Cardiac muscle cell (in vitro differentiated cells and primary cell): Measurements from ENCODE around the gene WDR76. TPM values are rescaled to one million over a fixed set of nuclear protein-coding genes. Genes with fewer than 3 reads are reported as not detected.
"Not testable (repeated sequence)": the region's sequence is repeated elsewhere in the genome, so short reads cannot be mapped to it uniquely, and the experiment has no call there.

ENCODE experiments used
- DNase-seq, 2 donors: peaks; one replicate each; pipeline versions ENCODE4 v3.0.0 to v3.0.0-alpha.2; 2010 to 2017; ENCODE audit warnings: low read depth in 1 of 2, low spot score in 1 of 2
- H3K27ac ChIP-seq: fragments of 200-600 bp; sonication (generic); 2 replicates; pipeline ENCODE4 v1.5.1; 2016
- H3K27me3 ChIP-seq: fragments of 200-600 bp; sonication (generic); 2 replicates; pipeline ENCODE4 v1.6.0; 2016; ENCODE audit warnings: control low read depth
- H3K36me3 ChIP-seq: fragments of 200-600 bp; sonication (generic); 2 replicates; pipeline ENCODE4 v1.5.1; 2016; ENCODE audit warnings: control low read depth
- H3K4me1 ChIP-seq: fragments of 200-600 bp; sonication (generic); 2 replicates; pipeline ENCODE4 v1.8.1; 2017; ENCODE audit warnings: low read depth, mild to moderate bottlenecking, mixed run types
- H3K4me3 ChIP-seq: fragments of 200-600 bp; sonication (generic); 2 replicates; pipeline ENCODE4 v1.5.1; 2016; ENCODE audit warnings: mild to moderate bottlenecking
- H3K9me3 ChIP-seq: fragments of 200-600 bp; sonication (generic); 2 replicates; pipeline ENCODE4 v1.5.1; 2017; ENCODE audit warnings: low read depth, mild to moderate bottlenecking, control low read depth
- polyA plus RNA-seq: library from polyadenylated mRNA; unstranded; fragments of >200 nt; fragmentation: Nextera tagmentation; extraction: Ambion mirVana; gene quantifications from 2 replicates; pipeline ENCODE4 v1.2.1, GENCODE V29; 2016
- total RNA-seq: library from RNA; depleted of rRNA; stranded (reverse); fragments of >200 nt; gene quantifications from 2 replicates; pipeline ENCODE4 v1.2.3, GENCODE V29; 2016
- TF ChIP-seq, protein P1 (sequence below): IDR thresholded peaks from 2 replicates; pipeline ENCODE4 v1.5.1; 2012; ENCODE audit warnings: low read depth, mild to moderate bottlenecking, low read length

WDR76 gene
- total and polyA plus RNA-seq, 2 experiments from 2014 or later = 4.0 to 8.2 TPM

DNA sequence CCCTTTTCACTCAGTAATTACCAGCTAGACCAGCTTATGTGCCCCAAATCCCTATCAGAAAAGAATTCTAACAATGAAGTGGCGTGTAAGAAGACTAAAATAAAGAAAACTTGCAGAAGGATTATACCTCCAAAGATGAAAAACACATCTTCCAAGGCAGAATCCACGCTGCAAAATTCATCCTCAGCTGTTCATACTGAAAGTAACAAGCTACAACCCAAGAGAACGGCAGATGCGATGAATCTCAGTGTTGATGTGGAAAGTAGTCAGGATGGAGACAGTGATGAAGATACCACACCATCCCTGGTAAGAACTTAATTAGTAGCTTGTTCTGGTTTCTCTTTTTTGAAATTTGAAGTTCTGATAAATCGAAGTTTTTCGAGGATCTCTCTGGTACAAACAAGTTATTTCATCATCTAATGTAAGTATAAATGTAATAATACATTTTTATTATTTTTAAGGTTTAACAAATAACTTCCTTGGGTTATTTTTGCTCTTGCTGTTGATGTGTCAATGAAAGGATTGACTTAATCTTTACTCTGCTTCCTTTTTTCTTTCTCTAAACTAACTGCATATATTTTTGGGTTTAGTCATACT lies 1.4 kb downstream of the WDR76 start:
- Histone ChIP-seq H3K27me3 (no peaks in the 10 kb centered on the region), H3K36me3 (no peaks in the 10 kb centered on the region), H3K4me1 (no peaks in the 10 kb centered on the region), H3K4me3 (no peak overlapping the region), H3K9me3 (no peaks in the 10 kb centered on the region), H3K27ac (no peak overlapping the region)
- TF ChIP-seq, protein P1, sequence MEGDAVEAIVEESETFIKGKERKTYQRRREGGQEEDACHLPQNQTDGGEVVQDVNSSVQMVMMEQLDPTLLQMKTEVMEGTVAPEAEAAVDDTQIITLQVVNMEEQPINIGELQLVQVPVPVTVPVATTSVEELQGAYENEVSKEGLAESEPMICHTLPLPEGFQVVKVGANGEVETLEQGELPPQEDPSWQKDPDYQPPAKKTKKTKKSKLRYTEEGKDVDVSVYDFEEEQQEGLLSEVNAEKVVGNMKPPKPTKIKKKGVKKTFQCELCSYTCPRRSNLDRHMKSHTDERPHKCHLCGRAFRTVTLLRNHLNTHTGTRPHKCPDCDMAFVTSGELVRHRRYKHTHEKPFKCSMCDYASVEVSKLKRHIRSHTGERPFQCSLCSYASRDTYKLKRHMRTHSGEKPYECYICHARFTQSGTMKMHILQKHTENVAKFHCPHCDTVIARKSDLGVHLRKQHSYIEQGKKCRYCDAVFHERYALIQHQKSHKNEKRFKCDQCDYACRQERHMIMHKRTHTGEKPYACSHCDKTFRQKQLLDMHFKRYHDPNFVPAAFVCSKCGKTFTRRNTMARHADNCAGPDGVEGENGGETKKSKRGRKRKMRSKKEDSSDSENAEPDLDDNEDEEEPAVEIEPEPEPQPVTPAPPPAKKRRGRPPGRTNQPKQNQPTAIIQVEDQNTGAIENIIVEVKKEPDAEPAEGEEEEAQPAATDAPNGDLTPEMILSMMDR = no peak
- DNase-seq = peak in 1 of 2 donors; percentile 17

DNA sequence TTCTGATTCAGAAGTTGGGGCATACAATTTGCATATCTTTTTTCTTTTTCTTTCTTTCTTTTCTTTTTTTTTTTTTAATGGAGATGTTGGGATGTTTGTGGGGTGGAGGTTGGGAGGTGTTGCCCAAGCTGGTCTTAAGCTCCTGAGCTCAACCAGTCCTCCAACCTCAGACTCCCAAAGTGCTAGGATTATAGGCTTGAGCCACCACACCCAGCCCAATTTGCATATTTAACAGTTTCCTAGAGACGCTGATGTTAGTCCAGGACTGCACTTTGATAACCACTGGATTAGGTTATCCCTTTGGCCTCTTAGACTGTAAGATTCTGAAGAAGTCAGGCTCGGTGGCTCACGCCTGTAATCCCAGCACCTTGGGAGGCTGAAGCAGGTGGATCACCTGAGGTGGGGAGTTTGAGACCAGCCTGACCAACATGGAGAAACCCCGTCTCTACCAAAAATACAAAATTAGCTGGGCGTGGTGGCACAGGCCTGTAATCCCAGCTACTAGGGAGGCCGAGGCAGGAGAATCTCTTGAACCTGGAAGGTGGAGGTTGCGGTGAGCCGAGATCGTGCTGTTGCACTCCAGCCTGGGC lies 3.2 kb downstream of the WDR76 start:
- not testable (repeated sequence) for H3K36me3 ChIP-seq, H3K9me3 ChIP-seq, H3K27ac ChIP-seq, H3K27me3 ChIP-seq, H3K4me3 ChIP-seq, H3K4me1 ChIP-seq, DNase-seq

DNA sequence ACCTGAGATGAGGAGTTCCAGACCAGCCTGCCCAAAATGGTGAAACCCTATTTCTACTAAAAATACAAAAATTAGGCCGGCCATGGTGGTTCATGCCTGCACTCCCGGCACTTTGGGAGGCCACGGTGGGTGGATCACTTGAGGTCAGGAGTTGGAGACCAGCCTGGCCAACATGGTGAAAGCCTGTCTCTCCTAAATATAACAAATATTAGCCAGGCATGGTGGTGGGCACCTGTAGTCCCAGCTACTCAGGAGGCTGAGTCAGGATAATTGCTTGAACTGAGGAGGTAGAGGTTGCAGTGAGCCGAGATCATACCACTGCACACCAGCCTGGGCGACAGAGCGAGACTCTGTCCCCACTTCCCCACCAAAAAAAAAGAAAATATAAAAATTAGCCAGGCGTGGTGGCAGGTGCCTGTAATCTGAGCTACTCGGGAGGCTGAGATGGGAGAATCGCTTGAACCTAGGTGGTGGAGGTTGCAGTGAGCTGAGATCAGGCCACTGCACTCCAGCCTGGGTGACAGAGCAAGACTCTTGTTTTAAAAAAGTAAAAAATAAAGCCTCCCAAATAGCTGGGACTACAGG lies 4.0 kb downstream of the WDR76 start:
- not testable (repeated sequence) for H3K4me1 ChIP-seq, H3K27ac ChIP-seq, H3K36me3 ChIP-seq, H3K4me3 ChIP-seq, DNase-seq, H3K27me3 ChIP-seq, H3K9me3 ChIP-seq

DNA sequence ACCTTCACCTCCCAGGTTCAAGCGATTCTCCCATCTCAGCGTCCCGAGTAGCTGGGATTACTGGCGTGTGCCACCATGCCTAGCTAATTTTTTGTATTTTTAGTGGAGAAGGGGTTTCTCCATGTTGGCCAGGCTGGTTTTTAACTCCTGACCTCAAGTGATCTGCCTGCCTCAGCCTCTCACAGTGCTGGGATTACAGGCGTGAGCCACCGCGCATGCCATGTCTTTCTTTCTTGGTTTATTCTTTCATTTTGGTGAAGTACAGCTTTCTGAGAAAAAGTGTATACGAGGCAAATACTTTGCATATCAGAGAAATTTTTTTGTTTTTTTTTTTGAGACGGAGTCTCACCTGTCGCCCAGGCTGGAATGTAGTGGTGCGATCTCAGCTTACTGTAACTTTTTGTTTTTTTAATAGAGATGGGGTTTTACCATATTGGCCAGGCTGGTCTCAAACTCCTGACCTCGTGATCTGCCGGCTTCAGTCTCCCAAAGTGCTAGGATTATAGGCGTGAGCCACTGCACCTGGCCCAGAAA lies 4.8 kb downstream of the WDR76 start:
- DNase-seq, H3K9me3 ChIP-seq, H3K36me3 ChIP-seq, H3K27me3 ChIP-seq, H3K27ac ChIP-seq, H3K4me3 ChIP-seq, H3K4me1 ChIP-seq: not testable (repeated sequence)

DNA sequence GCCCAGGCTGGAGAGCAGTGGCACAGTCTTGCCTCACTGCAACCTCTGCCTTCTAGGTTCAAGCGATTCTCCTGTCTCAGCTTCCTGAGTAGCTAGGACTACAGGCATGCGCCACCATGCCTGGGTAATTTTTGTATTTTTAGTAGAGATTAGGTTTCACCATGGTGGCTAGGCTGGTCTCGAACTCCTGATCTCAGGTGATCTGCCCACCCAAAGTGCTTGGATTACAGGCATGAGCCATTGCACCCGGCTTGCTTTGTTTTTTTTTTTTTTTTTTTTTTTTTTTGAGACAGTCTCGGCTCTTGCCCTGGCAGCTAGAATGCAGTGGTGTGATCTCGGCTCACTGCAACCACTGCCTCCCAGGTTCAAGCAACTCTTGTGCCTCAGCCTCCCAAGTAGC lies 5.7 kb downstream of the WDR76 start:
- H3K27me3 ChIP-seq, H3K4me3 ChIP-seq, H3K4me1 ChIP-seq, DNase-seq, H3K9me3 ChIP-seq, H3K36me3 ChIP-seq, H3K27ac ChIP-seq: not testable (repeated sequence)

DNA sequence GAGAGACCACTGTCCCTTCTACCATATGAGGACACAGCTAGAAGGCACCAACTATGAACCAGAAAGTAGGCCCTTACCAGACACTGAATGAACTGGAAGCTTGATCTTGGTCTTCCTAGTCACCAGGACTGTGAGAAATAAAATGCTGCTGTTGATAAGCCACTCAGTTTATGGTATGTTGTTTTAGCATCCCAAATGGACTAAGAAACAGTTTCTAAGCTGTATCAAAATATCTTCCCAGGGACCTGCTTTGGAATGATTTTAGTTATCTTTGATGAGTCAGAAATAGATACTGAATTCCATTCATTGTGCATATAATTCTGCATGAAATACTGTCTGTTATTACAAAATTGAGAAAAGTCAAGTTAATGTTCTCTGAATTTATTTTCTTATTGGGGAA lies 18.6 kb downstream of the WDR76 start:
- Histone ChIP-seq H3K4me1 (no peaks in the 10 kb centered on the region), H3K36me3 (no peaks in the 10 kb centered on the region), H3K9me3 (no peaks in the 10 kb centered on the region), H3K27me3 (no peaks in the 10 kb centered on the region), H3K27ac (no peak overlapping the region), H3K4me3 (no peak overlapping the region)
- no peak for DNase-seq
- TF ChIP-seq, protein P1 = no peak

DNA sequence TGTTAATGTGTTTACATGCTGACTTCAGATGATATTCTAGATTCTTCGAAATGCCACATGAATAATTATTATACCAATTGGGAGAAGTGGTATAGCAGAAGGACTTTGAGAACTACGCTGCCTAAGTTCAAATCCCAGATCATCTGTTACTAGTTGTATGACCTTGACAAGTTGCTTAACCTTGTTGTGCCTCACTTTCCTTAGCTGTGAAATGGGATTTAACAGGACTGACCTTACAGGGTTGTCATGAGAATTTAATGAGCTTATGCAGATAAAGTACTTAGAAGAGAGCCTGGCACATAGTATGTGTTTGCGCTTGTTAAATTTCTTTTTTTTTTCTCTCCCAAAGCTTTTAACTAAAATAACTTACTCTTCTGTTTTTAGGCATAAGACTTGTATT lies 24.4 kb downstream of the WDR76 start:
- Histone ChIP-seq H3K4me3 (no peak overlapping the region), H3K4me1 (no peaks in the 10 kb centered on the region), H3K27ac (no peak overlapping the region), H3K27me3 (no peaks in the 10 kb centered on the region), H3K9me3 (no peaks in the 10 kb centered on the region), H3K36me3 (no peaks in the 10 kb centered on the region)
- DNase-seq = no peak
- TF ChIP-seq, protein P1 = no peak
